Ishikawa (cell line): ENCODE results near the gene BSX.

Experiments
- CREB1 ChIP-seq: IDR thresholded peaks from 2 replicates; pipeline ENCODE4 v1.6.1; 2012; ENCODE audit warnings: low read depth
- TCF12 ChIP-seq: IDR thresholded peaks from 2 replicates; pipeline ENCODE4 v1.6.1; 2012; ENCODE audit warnings: low read depth
- TEAD4 ChIP-seq: IDR thresholded peaks from 2 replicates; pipeline ENCODE4 v1.6.1; 2012
- YY1 ChIP-seq: IDR thresholded peaks from 2 replicates; pipeline ENCODE4 v1.6.1; 2012; ENCODE audit warnings: low read depth
- TF ChIP-seq, protein P1 (sequence below): IDR thresholded peaks from 2 replicates; pipeline ENCODE4 v1.6.1; 2012; ENCODE audit warnings: low read depth, mild to moderate bottlenecking

DNA sequence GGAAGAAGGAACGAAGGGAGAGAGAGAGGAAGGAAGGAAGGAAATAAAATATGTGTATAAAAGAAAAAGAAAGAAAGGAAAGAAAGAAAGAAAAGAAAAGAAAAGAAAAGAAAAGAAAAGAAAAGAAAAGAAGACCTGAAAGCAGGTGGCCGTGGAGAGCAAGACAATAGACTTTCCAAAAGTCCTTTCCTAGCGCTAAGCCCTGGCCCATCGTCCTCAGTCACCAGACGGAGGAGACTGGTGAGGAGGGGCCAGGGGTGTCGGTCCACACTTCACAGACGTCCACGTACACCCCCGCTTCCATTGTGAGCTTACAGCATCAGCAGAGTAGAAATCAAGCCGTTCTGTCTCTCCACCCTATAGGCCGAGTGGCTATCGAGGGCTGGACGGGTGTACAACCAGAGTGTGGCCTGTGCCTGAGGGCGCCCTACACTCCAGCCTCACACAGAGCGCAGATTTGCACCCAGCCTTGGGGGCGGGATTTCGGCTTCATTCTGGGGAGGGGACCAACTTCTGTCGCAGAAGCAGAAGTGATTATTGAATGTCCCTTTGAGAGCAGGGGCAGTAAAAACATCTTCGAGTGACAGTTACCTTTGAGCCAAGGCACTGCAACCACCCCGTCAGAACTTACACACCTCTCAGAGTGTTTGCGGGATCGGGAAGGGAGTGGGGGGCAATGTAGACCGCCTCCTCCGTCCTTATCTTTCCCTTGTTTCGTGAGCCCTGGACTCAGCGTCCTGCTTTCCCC is 2.0 kb upstream of the BSX start:
- no peak for TF ChIP-seq TCF12
- TF ChIP-seq CREB1: no peak
- TF ChIP-seq, protein P1, sequence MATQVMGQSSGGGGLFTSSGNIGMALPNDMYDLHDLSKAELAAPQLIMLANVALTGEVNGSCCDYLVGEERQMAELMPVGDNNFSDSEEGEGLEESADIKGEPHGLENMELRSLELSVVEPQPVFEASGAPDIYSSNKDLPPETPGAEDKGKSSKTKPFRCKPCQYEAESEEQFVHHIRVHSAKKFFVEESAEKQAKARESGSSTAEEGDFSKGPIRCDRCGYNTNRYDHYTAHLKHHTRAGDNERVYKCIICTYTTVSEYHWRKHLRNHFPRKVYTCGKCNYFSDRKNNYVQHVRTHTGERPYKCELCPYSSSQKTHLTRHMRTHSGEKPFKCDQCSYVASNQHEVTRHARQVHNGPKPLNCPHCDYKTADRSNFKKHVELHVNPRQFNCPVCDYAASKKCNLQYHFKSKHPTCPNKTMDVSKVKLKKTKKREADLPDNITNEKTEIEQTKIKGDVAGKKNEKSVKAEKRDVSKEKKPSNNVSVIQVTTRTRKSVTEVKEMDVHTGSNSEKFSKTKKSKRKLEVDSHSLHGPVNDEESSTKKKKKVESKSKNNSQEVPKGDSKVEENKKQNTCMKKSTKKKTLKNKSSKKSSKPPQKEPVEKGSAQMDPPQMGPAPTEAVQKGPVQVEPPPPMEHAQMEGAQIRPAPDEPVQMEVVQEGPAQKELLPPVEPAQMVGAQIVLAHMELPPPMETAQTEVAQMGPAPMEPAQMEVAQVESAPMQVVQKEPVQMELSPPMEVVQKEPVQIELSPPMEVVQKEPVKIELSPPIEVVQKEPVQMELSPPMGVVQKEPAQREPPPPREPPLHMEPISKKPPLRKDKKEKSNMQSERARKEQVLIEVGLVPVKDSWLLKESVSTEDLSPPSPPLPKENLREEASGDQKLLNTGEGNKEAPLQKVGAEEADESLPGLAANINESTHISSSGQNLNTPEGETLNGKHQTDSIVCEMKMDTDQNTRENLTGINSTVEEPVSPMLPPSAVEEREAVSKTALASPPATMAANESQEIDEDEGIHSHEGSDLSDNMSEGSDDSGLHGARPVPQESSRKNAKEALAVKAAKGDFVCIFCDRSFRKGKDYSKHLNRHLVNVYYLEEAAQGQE: no peak
- TF ChIP-seq TEAD4: no peak
- TF ChIP-seq YY1: no peak
